GM19240 (cell line): ENCODE data around the gene NUTM2F.
"Not testable (repeated sequence)": the region's sequence is repeated elsewhere in the genome, so short reads cannot be mapped to it uniquely, and the experiment has no call there.

Experiments used
- DNase-seq: peaks from one replicate; pipeline ENCODE4 v3.0.0; 2011; ENCODE audit warnings: low spot score; ENCODE audit not compliant: insufficient read length

Gene NUTM2F, protein sequence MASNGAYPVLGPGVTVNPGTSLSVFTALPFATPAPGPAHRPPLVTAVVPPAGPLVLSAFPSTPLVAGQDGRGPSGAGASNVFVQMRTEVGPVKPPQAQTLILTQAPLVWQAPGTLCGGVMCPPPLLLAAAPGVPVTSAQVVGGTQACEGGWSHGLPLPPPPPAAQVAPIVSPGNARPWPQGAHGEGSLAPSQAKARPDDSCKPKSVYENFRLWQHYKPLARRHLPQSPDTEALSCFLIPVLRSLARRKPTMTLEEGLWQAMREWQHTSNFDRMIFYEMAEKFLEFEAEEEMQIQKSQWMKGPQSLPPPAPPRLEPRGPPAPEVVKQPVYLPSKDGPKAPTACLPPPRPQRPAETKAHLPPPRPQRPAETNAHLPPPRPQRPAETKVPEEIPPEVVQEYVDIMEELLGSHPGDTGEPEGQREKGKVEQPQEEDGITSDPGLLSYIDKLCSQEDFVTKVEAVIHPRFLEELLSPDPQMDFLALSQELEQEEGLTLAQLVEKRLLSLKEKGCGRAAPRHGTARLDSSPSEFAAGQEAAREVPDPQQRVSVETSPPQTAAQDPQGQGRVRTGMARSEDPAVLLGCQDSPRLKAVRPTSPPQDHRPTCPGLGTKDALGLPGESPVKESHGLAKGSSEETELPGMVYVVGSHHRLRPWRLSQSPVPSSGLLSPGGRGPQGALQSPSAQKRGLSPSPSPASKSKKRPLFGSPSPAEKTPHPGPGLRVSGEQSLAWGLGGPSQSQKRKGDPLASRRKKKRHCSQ

DNA sequence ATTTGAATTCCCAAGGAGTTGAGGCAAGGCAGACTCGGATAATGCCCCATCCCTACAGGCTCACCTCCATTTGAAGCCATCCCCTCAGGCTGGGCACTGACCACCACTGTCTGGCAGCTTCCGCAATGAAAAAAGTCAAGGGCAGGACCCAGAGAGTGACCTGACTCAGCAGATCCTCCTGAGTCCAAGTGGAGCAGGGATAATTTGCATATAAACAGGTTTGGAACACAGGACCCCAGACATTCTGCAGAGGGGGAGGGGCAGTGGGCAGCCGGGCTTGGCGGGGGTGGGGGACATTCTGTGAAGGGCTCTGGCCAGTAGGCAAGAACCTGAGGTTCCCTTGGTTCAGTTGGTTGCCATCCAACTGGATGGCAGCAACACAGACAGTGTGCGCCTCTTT lies at the start of gene NUTM2F:
NUTM2F (minus strand) TSS at position 101 of the 400 bp plus-strand sequence; CDS start at position 80, 21 bp downstream.
- not testable (repeated sequence) for DNase-seq

DNA sequence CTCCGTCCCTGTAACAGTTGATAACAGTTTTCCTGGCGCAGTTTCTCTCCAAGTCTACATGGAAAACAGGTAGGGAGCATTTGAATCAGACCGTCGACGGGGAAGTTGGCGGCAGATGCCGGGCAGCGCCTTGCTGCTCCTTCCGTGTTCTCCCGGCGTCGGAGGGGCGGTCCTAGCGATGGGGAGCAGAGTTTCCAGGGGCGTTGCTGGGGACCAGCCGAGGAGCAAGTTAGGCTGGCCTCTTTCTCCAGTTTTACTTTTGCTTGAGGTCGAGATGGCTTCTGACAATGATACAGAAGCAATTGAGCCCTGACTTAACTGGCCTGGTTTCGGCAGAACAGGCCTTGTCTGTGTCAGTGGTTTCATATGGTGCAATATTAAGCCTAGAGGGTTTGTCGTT lies 46.8 kb upstream of the NUTM2F start:
- DNase-seq: not testable (repeated sequence)

- DNase-seq: peak; percentile 30
These were observed 46.0 kb upstream of the NUTM2F start for GRCh38 chr9:94374176-94375056.

GRCh38 chr9:94373779-94374175 lies 45.3 kb upstream of the NUTM2F start:
- not testable (repeated sequence) for DNase-seq

- not testable (repeated sequence) for DNase-seq
These were observed 41.8 kb upstream of the NUTM2F start for GRCh38 chr9:94370266-94370665.

DNA sequence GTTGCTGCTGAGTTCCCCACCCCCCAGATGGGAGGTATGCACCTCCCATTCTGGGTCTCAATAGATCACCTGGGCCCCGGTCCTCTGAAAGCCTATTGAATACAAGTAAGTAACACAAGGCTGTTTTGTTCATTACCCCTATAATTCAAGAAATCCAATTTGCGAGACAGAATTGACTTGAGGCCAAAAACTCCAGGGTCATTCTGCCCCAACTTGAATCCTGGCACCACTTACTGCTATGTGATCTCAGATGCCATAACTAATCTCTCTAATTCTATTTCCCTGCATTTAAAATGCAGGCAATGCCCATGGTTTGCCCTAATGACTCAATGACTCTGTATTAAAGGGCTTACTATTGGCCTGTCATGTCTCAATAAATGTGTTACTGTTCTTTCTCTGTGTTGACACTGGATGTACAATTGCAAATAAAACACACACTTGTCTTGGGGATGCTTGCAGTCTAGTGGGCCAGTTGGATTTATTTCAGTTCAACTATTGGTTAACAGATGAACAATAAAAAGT lies 35.7 kb upstream of the NUTM2F start:
- not testable (repeated sequence) for DNase-seq

DNA sequence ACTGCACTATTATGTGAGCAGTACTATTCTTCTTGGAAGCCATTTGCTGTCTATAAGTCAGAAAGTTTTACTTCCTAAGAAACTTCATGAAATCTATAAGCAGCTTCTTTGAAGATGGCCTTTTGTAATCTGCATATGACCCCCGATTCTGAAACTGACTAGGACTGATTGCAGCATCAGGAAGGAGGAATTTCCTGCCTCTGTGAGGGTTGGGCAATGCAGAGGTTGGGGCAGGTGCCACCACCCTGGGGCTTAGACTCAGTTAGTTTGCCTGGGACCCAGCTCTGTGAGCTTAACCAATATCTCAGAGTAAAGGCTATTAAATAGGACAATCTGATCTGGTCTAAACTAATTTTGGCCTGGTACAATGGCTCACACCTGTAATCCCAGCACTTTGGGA lies 28.7 kb upstream of the NUTM2F start:
- DNase-seq: not testable (repeated sequence)

DNA sequence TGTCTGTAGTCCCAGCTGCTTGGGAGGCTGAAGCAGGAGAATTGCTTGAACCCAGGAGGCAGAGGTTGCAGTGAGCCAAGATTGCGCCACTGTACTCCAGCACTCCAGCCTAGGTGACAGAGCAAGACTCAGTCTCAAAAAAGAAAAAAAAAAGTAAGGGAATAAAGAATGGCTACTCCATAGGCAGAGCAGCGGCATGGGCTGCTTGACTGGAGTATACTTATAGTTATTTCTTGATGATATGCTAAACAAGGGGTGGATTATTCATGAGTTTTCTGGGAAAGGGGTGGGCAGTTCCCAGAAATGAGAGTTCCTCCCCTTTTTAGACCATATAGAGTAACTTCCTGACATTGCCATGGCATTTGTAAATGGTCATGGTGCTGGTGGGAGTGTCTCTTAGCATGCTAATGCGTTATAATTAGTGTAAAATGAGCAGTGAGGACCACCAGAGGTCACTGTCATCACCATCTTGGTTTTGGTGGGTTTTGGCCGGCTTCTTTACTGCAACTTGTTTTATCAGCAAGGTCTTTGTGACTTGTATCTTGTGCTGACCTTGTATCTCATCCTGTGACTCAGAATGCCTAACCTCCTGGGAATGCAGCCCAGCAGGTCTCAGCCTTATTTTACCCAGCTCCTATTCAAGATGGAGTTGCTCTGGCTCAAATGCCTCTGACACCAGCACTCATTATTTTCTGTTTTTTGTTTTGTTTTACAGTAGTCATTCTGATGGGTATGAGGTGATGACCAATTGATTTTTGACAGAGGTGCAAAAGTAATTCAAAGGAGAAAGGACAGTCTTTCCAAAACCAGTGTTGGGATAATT lies 23.7 kb upstream of the NUTM2F start:
- not testable (repeated sequence) for DNase-seq

DNA sequence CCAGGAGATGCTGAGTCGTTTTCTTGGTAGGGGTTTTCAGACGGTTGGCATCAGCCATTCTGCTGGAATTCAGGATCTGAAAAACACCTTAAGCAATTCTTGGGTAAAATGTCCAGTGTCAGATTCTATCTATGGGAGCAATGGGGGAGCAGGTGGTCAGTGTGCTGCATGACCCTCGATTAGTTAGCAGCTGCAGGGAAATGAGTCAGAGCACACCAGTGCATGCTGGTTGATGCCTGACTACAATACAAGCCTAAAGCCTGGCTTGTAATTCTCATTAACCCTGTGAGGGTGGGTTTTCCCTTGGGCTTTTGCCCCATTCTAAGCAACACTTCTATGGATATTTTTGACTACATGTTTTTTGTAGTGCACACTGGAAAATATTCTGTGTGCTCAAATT lies 20.3 kb upstream of the NUTM2F start:
- DNase-seq: not testable (repeated sequence)

- DNase-seq: not testable (repeated sequence)
These were observed 19.0 kb upstream of the NUTM2F start for GRCh38 chr9:94347451-94347850.

GRCh38 chr9:94341703-94342102 lies 13.3 kb upstream of the NUTM2F start:
- not testable (repeated sequence) for DNase-seq

GRCh38 chr9:94340750-94341149 lies 12.3 kb upstream of the NUTM2F start:
- not testable (repeated sequence) for DNase-seq

DNA sequence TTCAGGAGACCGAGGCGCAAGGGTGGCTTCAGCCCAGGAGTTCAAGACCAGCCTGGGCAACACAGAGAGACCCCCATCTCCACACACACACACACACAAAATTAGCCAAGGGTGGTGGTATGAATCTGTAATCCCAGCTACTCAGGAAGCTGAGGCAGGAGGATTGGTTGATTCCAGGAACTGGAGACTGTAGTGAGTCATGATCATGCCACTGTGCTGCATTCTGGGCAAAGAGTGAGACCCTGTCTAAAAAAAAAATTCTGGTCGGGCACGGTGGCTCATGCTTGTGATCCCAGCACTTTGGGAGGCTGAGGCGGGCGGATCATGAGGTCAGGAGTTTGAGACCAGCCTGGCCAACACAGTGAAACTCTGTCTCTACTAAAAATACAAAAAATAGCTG lies 11.2 kb upstream of the NUTM2F start:
- DNase-seq: not testable (repeated sequence)

- DNase-seq: not testable (repeated sequence)
These were observed 10.3 kb upstream of the NUTM2F start for GRCh38 chr9:94338723-94339122.

- not testable (repeated sequence) for DNase-seq
These were observed 8.0 kb upstream of the NUTM2F start for GRCh38 chr9:94336445-94336844.

GRCh38 chr9:94325583-94325982 lies 2.9 kb downstream of the NUTM2F start:
- DNase-seq: not testable (repeated sequence)

DNA sequence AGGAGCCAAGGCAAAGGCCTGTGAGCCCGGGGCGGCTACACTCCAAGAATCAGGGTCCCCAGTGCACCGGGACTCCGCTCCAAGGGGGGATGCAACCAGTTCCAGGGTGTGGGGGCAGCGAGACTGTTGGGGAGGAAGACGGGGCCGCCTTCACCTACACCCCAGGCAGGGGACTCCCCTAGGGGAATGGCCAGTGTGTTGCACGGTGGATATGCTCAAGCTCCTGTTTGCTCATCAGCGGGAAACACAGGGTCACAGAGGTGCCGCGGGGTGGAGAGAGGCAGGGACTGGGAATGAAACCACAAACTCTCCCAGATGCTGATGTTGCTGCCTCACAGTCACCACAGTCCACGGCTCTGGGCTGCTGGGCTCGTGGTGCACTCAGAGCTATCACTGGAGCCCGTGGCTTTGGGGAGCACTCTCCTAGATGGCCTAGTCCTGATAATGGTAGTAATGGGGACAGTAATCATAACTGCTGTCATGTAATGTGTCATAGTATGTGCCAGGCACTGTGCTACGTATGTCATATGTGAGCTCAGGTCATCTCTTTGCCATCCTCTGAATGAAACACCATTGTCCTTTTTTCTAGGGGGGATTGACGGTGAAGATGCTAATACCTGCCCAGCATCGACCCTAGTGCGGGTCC lies 5.2 kb downstream of the NUTM2F start:
- DNase-seq: not testable (repeated sequence)

- not testable (repeated sequence) for DNase-seq
These were observed 6.0 kb downstream of the NUTM2F start for GRCh38 chr9:94322342-94322940.

- DNase-seq: not testable (repeated sequence)
These were observed 10.3 kb downstream of the NUTM2F start for GRCh38 chr9:94317949-94318657.
